Stimulated activated CD4-positive, alpha-beta T cell treated with anti-CD3 and anti-CD28 coated beads, Interleukin-4, amount 100 ng/mL, for 48 hours (primary cell): Measurements from ENCODE around the gene GASK1A.
"Not testable (repeated sequence)": the region's sequence is repeated elsewhere in the genome, so short reads cannot be mapped to it uniquely, and the experiment has no call there.

Experiments
- DNase-seq, 2 donors: peaks; one replicate each; pipeline ENCODE4 v3.0.0-alpha.2; 2020; ENCODE audit warnings: low read depth in 2 of 2

The GASK1A gene

DNA sequence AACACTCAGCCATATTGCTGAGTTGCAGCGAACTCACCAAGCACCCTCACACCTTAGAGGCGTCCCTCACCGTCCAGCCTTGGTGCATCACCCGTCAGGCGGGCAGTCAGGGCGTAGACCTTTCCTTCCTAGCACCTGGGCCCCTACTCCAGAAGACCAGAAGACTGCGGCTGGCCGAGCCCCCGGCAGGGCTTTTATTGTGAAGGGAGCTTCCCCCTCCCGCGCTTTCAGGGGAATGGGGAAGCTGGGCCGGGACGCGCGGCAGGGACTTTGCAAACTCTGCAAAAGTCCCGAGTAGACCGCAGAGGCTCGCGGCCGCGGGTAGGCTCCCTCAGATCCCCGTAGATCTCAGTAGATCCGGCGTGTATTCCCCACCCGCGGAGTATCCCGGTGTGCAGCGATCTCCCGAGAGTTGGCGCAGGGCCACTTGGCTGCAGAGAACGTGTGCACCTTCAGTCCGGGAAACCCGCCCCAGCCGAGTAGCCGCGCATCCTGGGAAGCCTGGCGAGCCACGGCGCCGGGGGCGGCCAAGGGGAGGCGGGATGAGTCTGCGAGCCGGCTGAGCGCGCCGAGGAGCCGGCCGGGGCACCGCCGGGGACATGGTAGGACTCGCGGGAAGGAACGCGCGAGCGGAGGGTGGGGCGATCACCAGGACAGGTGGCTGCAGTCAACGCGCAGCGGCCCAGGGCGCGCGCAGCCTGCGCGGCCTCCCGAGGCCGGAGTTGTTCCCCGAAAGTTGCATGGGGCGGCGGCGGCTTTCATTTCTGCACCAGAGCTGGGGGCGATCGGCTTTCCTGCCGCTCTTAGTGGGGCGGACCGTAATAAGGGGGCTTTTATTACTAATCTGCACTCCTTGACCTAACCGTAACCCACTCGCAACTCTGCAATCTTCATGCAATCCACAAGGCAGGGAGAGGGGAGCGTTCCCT, at the start of gene GASK1A:
TSS of gene GASK1A (plus strand) at position 268 of the 929 bp plus-strand sequence. CDS start at position 600, 332 bp downstream.
- peak in 1 of 2 donors; percentile 6 for DNase-seq

DNA sequence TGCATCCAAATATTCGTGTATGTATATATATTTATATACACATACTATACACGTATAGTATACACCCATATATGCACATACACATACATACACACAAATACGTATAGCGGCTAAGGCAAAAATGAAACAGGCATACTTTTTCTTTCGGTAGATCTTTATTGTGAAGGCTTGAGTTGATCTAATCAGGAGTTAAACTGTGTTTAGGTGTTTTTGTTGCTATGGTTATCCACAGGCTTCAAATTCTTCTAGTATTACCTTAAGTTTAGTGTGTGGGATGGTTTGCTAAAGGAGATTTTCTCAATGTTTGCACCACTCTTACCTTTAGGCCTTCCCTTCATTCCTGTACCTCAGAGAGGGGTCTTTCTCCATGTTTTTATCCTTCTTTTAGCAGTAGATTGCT, 45.0 kb upstream of the GASK1A start:
- no peak for DNase-seq

DNA sequence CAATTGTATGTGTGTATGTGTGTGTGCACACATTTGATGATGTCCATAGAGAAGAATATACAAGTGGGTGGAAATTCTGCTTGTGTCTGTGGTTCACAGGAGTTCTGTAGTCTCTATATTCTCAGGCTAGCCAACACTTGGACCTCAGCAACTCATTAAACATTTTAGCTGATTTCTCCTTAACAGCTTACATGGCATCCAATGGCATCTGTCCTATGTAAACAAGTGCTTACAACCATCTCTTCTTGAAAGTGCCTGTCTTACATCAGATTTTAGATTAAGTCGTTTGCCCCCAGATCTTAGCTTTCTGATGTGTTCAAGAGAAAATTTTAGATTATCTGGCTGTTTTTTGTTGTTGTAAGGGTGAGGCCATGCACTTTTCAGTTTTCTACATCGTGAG, 44.2 kb upstream of the GASK1A start:
- no peak for DNase-seq

DNA sequence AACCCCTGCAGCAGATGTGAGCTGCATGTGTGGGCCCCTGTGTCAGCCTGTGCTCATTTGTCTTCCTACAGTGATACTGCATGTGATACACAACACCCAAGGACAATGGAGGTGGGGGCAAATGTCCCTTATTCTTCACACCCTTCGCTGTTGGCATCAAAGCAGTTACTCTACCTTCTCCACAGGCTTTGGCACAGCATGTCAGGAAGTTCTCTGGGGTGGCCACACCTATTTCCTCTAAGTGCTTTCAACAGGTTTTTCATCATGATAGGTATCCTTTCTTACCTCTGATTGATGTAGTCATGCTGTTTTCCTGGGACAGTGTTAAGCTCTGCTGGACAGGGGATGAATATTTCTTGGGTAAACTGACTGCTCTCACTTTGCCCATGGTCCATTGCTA, 43.6 kb upstream of the GASK1A start:
- DNase-seq: no peak

DNA sequence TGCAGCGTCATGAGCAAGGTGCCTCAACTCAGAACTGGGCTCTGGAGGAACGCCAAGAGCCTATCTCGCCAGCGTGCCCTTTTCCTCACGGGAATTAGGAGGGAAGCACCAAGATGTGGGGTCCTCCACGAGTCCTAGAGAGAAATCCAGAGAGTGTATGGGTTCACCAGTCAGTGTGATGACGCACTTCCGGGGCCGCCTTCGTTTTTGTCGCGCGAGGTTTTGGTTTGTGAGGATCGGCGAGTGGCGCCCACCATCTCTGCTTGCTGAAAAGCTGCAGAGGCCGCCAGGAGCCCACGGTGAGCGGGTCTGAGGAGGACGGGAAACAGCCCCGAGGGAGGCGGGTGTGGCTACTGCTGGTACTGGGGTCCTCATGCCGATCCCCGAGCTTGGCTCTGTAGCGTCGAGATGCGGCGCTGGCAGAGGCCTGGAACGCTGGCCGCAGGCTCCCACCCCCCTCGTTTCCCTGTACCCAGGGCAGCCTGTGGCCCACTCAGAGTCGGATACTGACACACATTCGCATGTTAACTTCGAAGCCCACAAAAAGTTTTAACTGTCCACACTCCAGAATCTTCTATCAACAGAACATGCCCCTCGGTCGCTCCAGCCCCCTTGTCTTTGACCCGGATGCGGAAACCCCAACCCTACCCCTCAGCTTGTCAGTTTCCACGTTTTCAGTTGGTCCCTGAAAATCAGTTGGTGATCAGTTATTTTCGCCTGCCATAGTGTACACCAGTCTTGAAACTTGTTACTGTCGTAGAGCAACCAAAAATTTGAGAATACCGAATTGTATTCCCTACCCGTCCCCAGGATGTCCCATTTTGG, 42.7 kb upstream of the GASK1A start:
- no peak for DNase-seq

DNA sequence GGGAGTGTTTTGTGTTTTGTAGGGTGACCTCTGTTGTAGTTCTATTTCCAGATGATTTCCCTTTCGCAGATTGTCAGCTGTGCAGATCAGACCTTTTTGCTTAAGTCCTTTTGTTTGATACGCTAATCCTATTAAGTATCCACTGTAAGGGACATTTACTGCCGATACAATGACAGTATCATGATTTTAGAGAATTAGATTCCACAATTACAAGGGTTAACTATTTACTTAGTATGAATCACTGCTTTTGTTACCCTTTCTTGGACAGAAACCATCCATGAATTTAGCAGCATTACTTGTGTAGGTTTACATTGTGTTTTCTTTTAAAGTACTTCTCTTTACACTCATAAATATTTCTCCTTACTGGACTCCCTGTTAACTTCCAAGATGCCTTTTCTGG, 41.8 kb upstream of the GASK1A start:
- no peak for DNase-seq

DNA sequence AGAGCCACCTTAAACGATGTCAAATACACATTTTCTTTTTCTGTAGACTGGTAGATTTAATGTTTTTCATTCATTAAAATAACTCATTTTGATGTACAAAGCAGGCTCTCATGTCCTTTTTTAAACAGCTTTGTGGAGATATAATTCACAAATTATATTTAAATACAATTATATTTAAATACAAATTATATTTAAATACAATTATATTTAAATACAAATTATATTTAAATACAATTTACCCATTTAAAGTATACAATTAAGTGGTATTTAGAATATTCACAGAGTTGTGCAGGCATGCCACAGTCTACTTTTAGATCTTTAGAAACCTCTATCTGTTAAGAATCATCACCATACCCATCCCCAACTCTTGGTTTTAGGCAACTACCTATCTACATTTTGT, 36.4 kb upstream of the GASK1A start:
- DNase-seq: no peak

DNA sequence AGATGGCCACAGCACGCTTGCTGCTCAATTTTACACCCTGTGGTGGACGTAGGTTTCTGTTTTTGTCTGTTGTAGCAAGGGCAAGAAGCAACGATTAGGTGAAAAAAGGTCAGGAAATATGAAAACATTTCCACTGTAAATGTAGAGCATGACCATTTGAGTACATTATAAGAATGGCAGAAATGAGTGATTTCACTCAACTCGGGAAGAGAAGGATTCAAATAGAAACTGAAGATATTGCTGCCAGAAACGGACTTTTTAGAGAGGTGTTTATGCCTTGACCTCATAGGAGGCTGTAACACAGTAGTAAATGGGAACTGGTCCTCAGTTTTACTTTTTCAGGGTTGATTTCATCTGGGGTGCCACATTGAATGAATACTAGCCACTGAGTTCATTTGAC, 33.1 kb upstream of the GASK1A start:
- no peak for DNase-seq

DNA sequence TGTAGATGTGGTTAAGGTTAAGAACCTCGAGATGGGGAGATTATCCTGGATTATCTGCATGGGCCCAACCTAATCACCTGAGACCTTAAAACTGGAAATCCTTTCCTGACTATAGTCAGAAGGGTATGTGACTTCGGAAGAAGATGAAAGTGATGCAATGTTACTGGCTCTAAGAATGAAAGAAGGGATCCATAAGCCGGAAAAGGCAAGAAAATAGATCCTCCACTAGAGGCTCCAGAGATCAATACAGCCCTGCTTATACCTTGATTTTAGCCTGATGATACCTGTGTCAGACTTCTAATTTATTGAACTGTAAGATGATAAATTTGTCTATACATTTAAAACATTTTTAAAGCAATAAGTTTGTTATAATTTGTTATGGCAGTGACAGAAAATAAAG, 21.5 kb upstream of the GASK1A start:
- DNase-seq: no peak

DNA sequence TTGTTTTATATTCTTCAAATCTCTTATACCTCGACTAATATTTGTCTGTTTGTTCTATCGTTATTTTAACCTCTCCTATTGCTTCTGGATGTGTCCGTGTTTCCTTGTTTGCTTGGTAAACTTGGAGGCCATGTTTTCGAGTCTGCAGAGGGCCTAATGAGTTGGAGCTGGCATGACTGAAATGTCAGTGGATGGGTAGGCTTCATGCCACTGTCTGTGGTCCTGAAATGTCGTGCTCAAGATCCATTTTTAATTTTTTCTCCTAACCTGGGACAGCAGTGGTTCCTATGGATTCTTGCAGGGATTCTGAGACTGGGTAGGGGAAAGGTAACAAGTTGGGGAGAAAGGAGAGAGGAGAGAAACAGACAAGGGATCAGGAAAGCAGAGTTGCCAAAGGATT, 18.8 kb upstream of the GASK1A start:
- no peak for DNase-seq

DNA sequence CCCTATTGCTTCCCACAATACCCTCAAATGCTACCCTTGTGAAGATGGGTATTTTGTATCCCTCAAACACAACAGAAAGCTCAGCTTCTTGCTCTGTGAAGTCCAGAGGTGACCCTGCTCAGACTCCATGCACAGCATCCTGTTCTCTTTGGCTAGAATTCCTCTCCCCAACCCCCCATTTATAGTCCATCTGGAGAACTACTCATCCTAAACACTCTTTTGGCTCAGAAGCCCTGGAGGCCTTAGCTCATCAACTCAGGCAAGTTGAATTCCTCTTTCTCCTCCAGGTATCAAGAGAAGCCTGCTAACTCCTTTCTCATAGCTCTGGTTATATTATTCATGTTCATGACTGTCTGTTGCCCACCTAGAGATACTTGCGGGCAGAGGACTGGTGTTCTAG, 18.3 kb upstream of the GASK1A start:
- no peak for DNase-seq

DNA sequence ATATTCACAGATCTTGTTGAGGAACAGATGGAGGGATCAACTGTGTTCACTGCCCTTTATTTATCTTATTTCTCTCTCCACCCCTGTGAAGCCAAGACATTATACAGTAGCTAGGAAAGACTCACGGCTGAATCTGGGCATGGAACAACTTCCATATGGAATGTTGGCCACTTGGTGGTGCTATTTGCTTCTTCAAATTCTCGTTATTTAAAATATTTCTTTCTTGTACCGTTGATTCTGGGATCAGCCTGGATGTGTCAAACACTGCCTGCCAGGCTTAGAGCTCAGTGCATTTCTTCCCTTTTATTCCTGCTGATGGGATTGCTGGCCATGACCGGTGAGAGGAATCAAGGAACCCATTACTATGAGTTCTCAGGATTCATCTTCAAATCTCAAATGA, 17.5 kb upstream of the GASK1A start:
- peak in 1 of 2 donors; percentile 10 for DNase-seq

DNA sequence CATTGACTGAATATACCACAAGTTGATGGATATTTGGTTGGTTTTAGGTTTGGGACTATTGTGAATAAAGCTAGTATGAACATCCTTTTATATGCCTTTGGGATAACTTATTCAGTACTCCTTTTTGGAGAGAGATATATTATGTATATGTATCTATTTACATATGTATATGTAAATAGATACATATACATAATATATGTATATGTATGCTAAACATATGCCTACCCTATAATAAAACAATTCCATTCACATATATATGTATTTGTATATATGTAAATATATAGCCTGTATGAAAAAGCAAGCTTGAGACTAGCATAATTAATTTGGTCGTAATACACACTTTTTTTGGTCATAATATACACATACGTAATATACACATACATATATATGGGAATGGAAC, 15.8 kb upstream of the GASK1A start:
- no peak for DNase-seq

DNA sequence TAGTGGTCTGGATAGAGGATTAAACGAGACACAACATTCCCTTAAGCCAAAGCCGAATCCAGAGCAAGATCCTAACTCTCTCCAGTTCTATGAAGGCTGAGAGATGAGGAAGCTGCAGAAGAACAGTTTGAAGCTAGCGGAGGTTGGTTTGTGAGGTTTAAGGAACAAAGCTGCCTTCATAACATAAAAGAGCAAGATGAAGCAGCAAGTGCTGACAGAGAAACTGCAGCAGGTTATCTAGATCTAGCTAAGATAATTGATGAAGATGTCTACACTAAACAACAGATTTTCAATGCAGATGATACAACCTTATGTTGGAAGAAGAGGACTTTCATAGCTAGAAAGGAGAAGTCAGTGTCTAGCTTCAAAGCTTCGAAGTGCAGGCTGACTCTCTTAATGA, 14.8 kb upstream of the GASK1A start:
- no peak for DNase-seq

DNA sequence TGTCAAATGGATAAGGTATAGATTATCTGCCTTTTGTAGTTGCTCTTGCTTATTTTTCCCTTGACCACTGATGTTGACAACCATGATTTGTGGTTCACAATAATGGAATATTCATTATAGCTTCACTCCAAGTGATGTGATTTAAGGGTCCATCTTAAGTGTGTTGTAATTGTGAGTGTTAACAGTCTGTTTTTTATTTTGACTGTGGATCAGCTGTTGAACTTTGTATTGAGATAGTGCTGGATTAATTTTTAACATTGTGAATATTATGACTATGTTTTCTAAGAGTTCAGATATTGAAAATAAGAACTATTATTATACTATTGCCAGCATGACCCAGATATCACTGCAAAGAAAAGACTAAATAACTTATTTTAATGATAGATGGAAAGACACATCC, 8.6 kb upstream of the GASK1A start:
- DNase-seq: no peak

DNA sequence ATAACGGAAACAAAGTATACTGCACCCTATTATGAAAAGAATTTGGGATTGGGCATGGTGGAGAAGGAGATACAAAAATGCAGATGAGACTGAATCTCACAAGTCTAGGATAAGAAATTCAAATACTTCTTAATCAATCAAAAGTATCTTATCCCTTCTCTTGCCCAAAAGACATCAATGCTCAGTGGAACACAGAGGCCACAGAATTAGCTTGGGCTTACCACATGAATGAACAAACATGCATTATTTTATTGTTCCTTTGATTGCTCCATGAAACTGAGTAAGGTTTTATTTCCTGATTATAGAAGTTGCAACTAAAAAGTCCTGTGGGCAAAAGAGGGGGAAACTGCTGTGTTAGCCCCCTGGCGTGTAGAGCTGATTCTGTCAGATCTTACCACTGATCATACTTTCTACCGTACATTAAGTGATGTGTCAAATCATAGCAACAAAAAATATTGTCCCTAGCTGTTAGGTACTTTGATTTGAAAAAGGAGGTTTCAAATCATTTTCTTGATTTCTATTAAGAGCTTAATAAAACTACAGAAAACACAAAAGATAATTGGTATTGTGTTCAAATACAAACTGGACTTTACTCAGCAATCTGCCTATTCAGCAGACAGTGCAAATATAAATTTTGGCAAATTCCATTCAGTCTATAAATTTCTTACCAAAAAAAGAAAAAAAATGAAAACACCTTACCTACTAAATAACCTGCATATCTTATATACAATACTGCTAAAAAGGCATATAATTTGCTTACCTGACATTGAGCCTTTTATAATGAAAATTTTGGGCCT, 7.9 kb upstream of the GASK1A start:
- DNase-seq: no peak

DNA sequence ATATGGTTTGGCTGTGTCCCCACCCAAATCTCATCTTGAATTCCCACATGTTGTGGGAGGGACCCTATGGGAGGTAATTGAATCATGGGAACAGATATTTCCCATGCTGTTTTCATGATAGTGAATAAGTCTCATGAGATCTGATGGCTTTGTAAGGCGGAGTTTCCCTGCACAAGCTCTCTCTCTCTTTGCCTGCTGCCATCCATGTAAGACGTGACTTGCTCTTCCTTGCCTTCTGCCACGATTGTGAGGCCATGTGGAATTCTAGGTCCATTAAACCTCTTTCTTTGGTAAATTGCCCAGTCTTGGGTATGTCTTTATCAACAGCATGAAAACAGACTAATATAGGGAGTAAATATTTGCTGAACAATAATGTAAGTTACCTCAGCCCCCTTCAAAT, 4.2 kb upstream of the GASK1A start:
- DNase-seq: not testable (repeated sequence)

DNA sequence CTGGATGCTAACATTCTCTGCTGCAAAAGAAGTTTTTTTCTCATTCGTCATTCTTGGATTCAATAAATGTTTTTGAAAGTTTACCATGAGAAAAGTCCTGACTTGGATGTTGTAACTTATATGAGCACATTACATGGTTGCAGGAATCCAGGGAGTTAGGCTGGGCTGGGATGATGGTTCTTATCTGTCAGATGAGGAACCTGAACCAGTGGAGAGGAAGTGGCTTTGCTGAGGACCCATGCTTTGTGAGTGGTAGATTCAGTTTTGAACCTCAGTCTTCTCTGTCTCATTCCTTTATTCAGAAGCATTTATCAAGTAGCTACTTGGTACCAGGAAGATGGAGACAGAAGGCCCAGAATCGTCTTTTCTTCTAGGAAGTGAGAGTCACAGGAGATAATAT, 3.7 kb upstream of the GASK1A start:
- no peak for DNase-seq

DNA sequence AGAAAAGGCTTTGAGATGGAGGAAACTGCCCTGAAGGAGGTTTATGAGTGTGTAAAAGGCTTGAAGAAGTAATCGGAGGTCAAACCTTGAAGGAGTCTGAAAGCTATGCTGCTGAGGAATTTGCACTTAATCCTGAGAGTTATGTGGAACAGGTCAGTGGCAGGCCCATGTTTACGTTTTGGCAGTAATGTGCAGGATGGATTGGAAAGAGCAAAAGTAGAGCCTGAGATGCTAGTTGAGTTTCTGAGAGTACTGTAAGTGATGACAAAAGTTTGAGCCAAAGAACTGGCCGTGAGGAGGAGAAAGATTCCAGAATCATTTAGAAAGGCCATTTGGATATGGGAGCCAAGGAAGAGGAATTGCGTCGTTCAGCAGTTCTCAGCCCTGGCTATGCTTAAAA, 3.2 kb upstream of the GASK1A start:
- DNase-seq: no peak

DNA sequence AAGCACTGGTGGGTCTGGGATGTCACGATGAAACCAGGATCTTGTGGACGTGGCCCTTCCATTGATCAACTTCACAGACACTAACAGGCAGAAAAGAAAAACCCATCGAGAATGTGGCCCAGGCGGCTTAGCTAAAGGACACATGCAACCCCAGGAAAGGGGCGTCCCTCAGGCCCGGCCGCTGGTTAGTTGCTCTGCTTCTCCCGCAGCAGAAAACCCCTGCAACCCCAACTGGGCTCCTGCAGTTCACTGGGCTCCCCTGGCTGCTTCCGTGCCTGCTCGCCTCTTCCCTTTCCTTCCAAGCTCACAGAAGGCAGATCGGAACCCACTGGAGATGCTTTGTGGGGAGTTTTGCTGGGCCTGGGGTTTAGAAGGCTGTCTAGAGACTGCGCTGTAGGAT, 1.1 kb downstream of the GASK1A start:
- no peak for DNase-seq

DNA sequence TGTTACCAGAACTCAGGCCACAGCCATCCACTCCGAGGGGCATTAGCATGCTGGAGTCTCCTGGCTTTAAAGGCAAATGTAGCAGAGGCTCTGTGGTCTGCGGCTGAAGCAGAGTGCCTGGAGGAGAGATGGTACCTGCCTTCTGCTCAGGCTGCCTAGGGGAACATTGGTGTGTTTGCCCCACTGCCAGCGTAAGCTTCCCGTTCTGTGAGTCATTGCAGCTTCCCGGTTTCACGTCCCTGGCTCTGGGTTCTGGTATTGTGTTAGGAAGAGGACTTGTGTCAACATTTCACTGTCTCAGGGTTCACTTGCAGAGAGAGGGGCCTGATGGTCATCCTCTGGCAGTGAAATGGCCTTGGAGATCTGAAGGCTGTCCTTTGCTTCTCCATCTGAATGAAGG, 1.8 kb downstream of the GASK1A start:
- no peak for DNase-seq
